ENCODE results near the gene MGAT4A.

MGAT4A gene

DNA sequence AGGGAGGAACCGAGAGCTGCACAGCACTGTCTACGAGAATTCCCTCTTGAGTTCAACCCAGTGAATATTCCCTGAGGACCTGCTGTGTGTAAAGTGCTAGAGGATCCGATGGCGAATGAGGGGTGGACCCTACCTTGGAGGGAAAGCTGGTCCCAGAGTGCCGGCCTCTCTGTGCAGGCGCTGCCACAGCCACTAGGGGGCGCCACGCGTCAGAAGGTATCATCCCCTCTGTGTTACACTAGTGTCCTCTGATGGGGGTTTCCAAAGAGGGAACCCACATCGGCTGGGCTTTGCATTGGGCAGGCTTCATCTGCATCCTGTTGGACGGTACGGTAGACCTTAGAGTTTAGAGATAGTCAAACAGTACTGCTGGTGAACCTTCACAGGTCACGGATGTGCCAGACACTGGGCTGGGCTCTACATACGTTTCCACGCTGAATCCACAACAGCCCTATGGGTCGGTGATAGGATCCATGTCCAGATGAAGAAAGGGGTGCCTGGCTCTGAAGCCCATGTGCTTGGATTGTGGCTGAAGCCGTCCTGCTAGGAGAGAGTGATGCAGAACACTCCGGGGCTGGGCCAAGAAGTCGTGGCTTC is 161.6 kb downstream of the MGAT4A start:
- peak; percentile 67 for DNase-seq
